ENCODE measurements around the gene IL31. TPM values are rescaled to one million over a fixed set of nuclear protein-coding genes. Genes with fewer than 3 reads are reported as not detected.

The IL31 gene
- total RNA-seq, 1 donor from 2014 or later: not detected

- TF ChIP-seq, protein P1, sequence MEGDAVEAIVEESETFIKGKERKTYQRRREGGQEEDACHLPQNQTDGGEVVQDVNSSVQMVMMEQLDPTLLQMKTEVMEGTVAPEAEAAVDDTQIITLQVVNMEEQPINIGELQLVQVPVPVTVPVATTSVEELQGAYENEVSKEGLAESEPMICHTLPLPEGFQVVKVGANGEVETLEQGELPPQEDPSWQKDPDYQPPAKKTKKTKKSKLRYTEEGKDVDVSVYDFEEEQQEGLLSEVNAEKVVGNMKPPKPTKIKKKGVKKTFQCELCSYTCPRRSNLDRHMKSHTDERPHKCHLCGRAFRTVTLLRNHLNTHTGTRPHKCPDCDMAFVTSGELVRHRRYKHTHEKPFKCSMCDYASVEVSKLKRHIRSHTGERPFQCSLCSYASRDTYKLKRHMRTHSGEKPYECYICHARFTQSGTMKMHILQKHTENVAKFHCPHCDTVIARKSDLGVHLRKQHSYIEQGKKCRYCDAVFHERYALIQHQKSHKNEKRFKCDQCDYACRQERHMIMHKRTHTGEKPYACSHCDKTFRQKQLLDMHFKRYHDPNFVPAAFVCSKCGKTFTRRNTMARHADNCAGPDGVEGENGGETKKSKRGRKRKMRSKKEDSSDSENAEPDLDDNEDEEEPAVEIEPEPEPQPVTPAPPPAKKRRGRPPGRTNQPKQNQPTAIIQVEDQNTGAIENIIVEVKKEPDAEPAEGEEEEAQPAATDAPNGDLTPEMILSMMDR (IDR thresholded peaks at IDR 0.05; ENCODE audit: unreplicated experiment): no peak
- no peak for DNase-seq (ENCODE audit: low spot score)
- peaks cover 20% of the 10 kb centered on the region for H3K36me3 Mint-ChIP-seq (ENCODE audit: low read depth, unreplicated experiment)
- H3K27ac Mint-ChIP-seq (ENCODE audit: unreplicated experiment): no peak overlapping the region
- no peaks in the 10 kb centered on the region for H3K4me1 Mint-ChIP-seq (ENCODE audit: unreplicated experiment)
- no peaks in the 10 kb centered on the region for H3K9me3 Mint-ChIP-seq (ENCODE audit: unreplicated experiment)
- H3K4me3 Mint-ChIP-seq (ENCODE audit: unreplicated experiment): no peak overlapping the region
- peaks cover 24% of the 10 kb centered on the region for H3K27me3 Mint-ChIP-seq (ENCODE audit: unreplicated experiment)
These were observed 33.0 kb upstream of the IL31 start for GRCh38 chr12:122206976-122207375.

DNA sequence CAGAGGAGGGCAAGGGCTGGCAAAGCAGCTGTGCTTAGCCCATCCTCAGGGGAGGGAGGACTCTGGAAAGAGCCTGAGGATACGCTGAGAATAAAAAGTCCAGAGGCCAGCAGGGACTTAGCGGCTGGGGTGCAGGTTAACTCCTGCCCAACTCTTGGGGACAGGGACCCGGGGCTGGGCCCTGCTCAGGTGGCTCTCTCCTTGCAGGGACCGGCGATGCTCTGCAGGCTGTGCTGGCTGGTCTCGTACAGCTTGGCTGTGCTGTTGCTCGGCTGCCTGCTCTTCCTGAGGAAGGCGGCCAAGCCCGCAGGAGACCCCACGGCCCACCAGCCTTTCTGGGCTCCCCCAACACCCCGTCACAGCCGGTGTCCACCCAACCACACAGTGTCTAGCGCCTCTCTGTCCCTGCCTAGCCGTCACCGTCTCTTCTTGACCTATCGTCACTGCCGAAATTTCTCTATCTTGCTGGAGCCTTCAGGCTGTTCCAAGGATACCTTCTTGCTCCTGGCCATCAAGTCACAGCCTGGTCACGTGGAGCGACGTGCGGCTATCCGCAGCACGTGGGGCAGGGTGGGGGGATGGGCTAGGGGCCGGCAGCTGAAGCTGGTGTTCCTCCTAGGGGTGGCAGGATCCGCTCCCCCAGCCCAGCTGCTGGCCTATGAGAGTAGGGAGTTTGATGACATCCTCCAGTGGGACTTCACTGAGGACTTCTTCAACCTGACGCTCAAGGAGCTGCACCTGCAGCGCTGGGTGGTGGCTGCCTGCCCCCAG, 32.3 kb upstream of the IL31 start:
- Mint-ChIP-seq H3K27me3 (ENCODE audit: unreplicated experiment) (peaks cover 26% of the 10 kb centered on the region), H3K9me3 (ENCODE audit: unreplicated experiment) (no peaks in the 10 kb centered on the region), H3K4me1 (ENCODE audit: unreplicated experiment) (no peaks in the 10 kb centered on the region), H3K27ac (ENCODE audit: unreplicated experiment) (no peak overlapping the region), H3K4me3 (ENCODE audit: unreplicated experiment) (no peak overlapping the region), H3K36me3 (ENCODE audit: low read depth, unreplicated experiment) (peaks cover 20% of the 10 kb centered on the region)
- no peak for DNase-seq (ENCODE audit: low spot score)
- TF ChIP-seq, protein P1 (IDR thresholded peaks at IDR 0.05; ENCODE audit: unreplicated experiment): no peak

GRCh38 chr12:122205053-122205925, 31.3 kb upstream of the IL31 start:
- Mint-ChIP-seq H3K27me3 (ENCODE audit: unreplicated experiment) (peaks cover 26% of the 10 kb centered on the region), H3K36me3 (ENCODE audit: low read depth, unreplicated experiment) (peaks cover 20% of the 10 kb centered on the region), H3K9me3 (ENCODE audit: unreplicated experiment) (no peaks in the 10 kb centered on the region), H3K4me1 (ENCODE audit: unreplicated experiment) (no peaks in the 10 kb centered on the region), H3K4me3 (ENCODE audit: unreplicated experiment) (peak overlapping the region; percentile 81), H3K27ac (ENCODE audit: unreplicated experiment) (no peak overlapping the region)
- no peak for DNase-seq (ENCODE audit: low spot score)
- TF ChIP-seq, protein P1 (IDR thresholded peaks at IDR 0.05; ENCODE audit: unreplicated experiment): no peak

GRCh38 chr12:122204167-122205052, 30.4 kb upstream of the IL31 start:
- no peak for DNase-seq (ENCODE audit: low spot score)
- H3K9me3 Mint-ChIP-seq (ENCODE audit: unreplicated experiment): no peaks in the 10 kb centered on the region
- H3K4me1 Mint-ChIP-seq (ENCODE audit: unreplicated experiment): no peaks in the 10 kb centered on the region
- no peak overlapping the region for H3K27ac Mint-ChIP-seq (ENCODE audit: unreplicated experiment)
- H3K27me3 Mint-ChIP-seq (ENCODE audit: unreplicated experiment): peaks cover 26% of the 10 kb centered on the region
- H3K4me3 Mint-ChIP-seq (ENCODE audit: unreplicated experiment): peak overlapping the region; percentile 79
- peaks cover 14% of the 10 kb centered on the region for H3K36me3 Mint-ChIP-seq (ENCODE audit: low read depth, unreplicated experiment)
- TF ChIP-seq, protein P1 (IDR thresholded peaks at IDR 0.05; ENCODE audit: unreplicated experiment): no peak

Data from endothelial cell (in vitro differentiated cells).